BJ (cell line): Measurements from ENCODE around the gene SPNS2. TPM values are rescaled to one million over a fixed set of nuclear protein-coding genes. Genes with fewer than 3 reads are reported as not detected.

ENCODE experiments used
- CTCF ChIA-PET: fragments of 350-600 bp; formaldehyde crosslinking; extraction: SDS; loops from one replicate; lab custom pipeline; 2021; ENCODE audit warnings: antibody characterized with exemption, inconsistent platforms; lab: Yijun Ruan, JAX
- POLR2A ChIA-PET: fragments of 300-600 bp; sonication (Branson Sonifier 250); formaldehyde crosslinking; extraction: SDS; loops from one replicate; lab custom pipeline; 2021; ENCODE audit warnings: antibody characterized with exemption; lab: Charles Lee
- DNase-seq: peaks from one replicate; pipeline ENCODE4 v3.0.0-alpha.2; 2011; ENCODE audit warnings: low read depth
- H3K27me3 ChIP-seq: 2 replicates; pipeline ENCODE4 v1.6.0; 2011; ENCODE audit warnings: low read length; ENCODE audit not compliant: control insufficient read depth, insufficient read depth
- H3K36me3 ChIP-seq: 2 replicates; pipeline ENCODE4 v1.5.1; 2011; ENCODE audit warnings: low read length; ENCODE audit not compliant: control insufficient read depth, insufficient read depth
- H3K4me3 ChIP-seq: 2 replicates; pipeline ENCODE4 v1.5.1; 2011; ENCODE audit warnings: low read depth, mild to moderate bottlenecking, control low read depth, low read length
- polyA plus RNA-seq: library from polyadenylated mRNA; depleted of rRNA; stranded (reverse); fragments of >200 nt; gene quantifications from 2 replicates; pipeline ENCODE4 v1.2.3, GENCODE V29; 2011
- TF ChIP-seq, protein P1 (sequence below): IDR thresholded peaks from 2 replicates; pipeline ENCODE4 v1.5.1; 2011; ENCODE audit warnings: low read depth, mild to moderate bottlenecking, control low read depth, inconsistent platforms, low read length, moderate library complexity; ENCODE audit not compliant: insufficient read depth

The SPNS2 gene
- polyA plus RNA-seq, 1 experiment, result not detected

DNA sequence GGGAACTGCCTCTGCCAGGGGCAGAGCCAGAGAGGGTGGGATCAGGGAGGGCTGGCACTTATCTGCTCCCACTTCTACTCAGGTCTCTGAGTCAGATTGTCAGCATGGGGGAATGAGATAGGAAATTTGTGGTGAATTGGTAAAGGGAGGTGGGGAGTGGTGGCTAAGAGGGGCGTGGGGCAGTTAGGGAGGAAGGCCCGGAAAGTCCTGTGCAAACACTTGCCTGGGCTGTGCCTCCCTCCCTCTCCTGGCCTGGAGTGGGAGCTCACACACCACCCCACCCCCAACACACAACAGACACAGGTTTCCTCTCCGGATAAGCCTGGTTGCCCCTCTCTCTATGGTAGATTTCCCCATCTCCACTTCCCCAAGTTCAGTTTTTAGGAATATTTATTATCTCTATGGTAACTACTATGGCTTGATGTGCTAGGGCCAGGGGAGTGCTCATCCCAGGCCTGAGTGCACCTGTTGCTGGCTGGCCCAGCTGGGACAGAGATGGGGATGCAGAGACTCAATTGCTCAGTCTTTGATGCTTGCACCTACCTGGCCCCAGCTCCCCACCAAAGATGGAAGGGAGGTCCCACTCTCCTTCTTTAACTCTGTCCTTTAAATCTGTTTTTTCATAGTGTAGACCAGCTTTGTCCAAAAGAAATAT lies 2.7 kb downstream of the SPNS2 start:
- ChIA-PET CTCF (no interaction called here), POLR2A (no interaction called here)
- peaks cover 38% of the 10 kb centered on the region for H3K27me3 ChIP-seq
- no peak overlapping the region for H3K4me3 ChIP-seq
- TF ChIP-seq, protein P1, sequence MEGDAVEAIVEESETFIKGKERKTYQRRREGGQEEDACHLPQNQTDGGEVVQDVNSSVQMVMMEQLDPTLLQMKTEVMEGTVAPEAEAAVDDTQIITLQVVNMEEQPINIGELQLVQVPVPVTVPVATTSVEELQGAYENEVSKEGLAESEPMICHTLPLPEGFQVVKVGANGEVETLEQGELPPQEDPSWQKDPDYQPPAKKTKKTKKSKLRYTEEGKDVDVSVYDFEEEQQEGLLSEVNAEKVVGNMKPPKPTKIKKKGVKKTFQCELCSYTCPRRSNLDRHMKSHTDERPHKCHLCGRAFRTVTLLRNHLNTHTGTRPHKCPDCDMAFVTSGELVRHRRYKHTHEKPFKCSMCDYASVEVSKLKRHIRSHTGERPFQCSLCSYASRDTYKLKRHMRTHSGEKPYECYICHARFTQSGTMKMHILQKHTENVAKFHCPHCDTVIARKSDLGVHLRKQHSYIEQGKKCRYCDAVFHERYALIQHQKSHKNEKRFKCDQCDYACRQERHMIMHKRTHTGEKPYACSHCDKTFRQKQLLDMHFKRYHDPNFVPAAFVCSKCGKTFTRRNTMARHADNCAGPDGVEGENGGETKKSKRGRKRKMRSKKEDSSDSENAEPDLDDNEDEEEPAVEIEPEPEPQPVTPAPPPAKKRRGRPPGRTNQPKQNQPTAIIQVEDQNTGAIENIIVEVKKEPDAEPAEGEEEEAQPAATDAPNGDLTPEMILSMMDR, result no peak
- H3K36me3 ChIP-seq, result no peaks in the 10 kb centered on the region
- DNase-seq, result no peak

- peaks cover 33% of the 10 kb centered on the region for H3K27me3 ChIP-seq
- no peaks in the 10 kb centered on the region for H3K36me3 ChIP-seq
- DNase-seq, result no peak
- no peak overlapping the region for H3K4me3 ChIP-seq
- TF ChIP-seq, protein P1, result no peak
- ChIA-PET CTCF (interaction anchor here (1.5 kb wide), 2 partner anchors 11 to 287 kb away, joined by 3 read pairs; no protein-coding TSS in a partner anchor), POLR2A (no interaction called here)
Observed at GRCh38 chr17:4502466-4503154, 3.9 kb downstream of the SPNS2 start.

- Histone ChIP-seq H3K27me3 (peaks cover 31% of the 10 kb centered on the region), H3K4me3 (no peak overlapping the region), H3K36me3 (no peaks in the 10 kb centered on the region)
- TF ChIP-seq, protein P1, result no peak
- ChIA-PET CTCF (interaction anchor here (1.5 kb wide), 2 partner anchors 12 to 288 kb away, joined by 3 read pairs; no protein-coding TSS in a partner anchor), POLR2A (no interaction called here)
- DNase-seq, result no peak
Observed at GRCh38 chr17:4503283-4504025, 4.8 kb downstream of the SPNS2 start.

DNA sequence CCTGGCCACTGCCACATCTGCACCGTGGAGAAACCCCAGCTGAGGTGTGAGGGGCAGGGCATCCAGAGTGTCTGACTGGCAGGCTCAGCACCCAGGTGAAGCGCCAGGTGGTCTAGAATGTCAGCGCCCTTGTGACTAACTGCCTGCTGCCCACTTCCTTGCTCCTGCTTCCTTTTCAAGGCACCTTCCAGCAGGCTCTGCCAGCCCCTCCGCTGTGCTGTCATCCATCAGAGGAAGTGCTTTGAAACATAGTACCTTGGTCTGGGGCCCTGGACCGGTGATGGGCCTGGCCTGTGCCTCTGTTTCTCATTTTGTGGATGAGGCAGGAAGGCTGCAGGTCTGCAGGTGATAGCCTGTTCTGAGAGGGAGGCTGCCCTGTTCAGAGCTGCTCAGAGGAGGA lies 5.5 kb downstream of the SPNS2 start:
- POLR2A ChIA-PET, result no interaction called here

More for the DNA sequence above, 5.5 kb downstream of the SPNS2 start:
- DNase-seq, result no peak
- TF ChIP-seq, protein P1, result no peak
- CTCF ChIA-PET, result no interaction called here
- Histone ChIP-seq H3K36me3 (no peaks in the 10 kb centered on the region), H3K4me3 (no peak overlapping the region), H3K27me3 (peaks cover 31% of the 10 kb centered on the region)
